Measurements from ENCODE around the gene NXN.
"Not testable (repeated sequence)": the region's sequence is repeated elsewhere in the genome, so short reads cannot be mapped to it uniquely, and the experiment has no call there.

NXN gene

GRCh38 chr17:905708-906107 lies 73.9 kb downstream of the NXN start:
- intact Hi-C loops (cut with DNase I); DNase-seq: not testable (repeated sequence)

- intact Hi-C loops (cut with DNase I): no loop called here
- no peak for DNase-seq
Measured at GRCh38 chr17:903691-904481, 75.7 kb downstream of the NXN start.

GRCh38 chr17:902463-902862 lies 77.1 kb downstream of the NXN start:
- no peak for DNase-seq
- intact Hi-C loops (cut with DNase I): no loop called here

GRCh38 chr17:901964-902363 lies 77.6 kb downstream of the NXN start:
- DNase-seq: no peak
- intact Hi-C loops (cut with DNase I): no loop called here

- intact Hi-C loops (cut with DNase I): no loop called here
- DNase-seq: peak in 4 of 42 donors; percentile 11 to 45 (median 28)
Measured at GRCh38 chr17:901191-901950, 78.2 kb downstream of the NXN start.

GRCh38 chr17:900336-900934 lies 79.1 kb downstream of the NXN start:
- intact Hi-C loops (cut with DNase I): no loop called here
- DNase-seq: no peak

GRCh38 chr17:897970-898619 lies 81.5 kb downstream of the NXN start:
- DNase-seq: no peak
- intact Hi-C loops (cut with DNase I): no loop called here

- peak in 4 of 42 donors; percentile 4 to 20 (median 10) for DNase-seq
- intact Hi-C loops (cut with DNase I): no loop called here
Measured at GRCh38 chr17:896953-897661, 82.5 kb downstream of the NXN start.

- intact Hi-C loops (cut with DNase I): no loop called here
- DNase-seq: no peak
Measured at GRCh38 chr17:896454-896853, 83.1 kb downstream of the NXN start.

- no peak for DNase-seq
- intact Hi-C loops (cut with DNase I): no loop called here
Measured at GRCh38 chr17:892958-893357, 86.6 kb downstream of the NXN start.

- DNase-seq: no peak
- intact Hi-C loops (cut with DNase I): no loop called here
Measured at GRCh38 chr17:888998-889441, 90.6 kb downstream of the NXN start.

GRCh38 chr17:887551-888209 lies 91.9 kb downstream of the NXN start:
- no peak for DNase-seq
- intact Hi-C loops (cut with DNase I): no loop called here

- intact Hi-C loops (cut with DNase I): no loop called here
- DNase-seq: peak in 5 of 42 donors; percentile 7 to 39 (median 26)
Measured at GRCh38 chr17:885971-886571, 93.5 kb downstream of the NXN start.

- intact Hi-C loops (cut with DNase I): no loop called here
- DNase-seq: no peak
Measured at GRCh38 chr17:883586-883962, 96.0 kb downstream of the NXN start.

GRCh38 chr17:882827-883585 lies 96.6 kb downstream of the NXN start:
- DNase-seq: no peak
- intact Hi-C loops (cut with DNase I): no loop called here

GRCh38 chr17:881778-882177 lies 97.8 kb downstream of the NXN start:
- intact Hi-C loops (cut with DNase I): no loop called here
- DNase-seq: no peak
